Heart left ventricle (tissue), 16 donors: Measurements from ENCODE around the gene IFIH1. TPM values are rescaled to one million over a fixed set of nuclear protein-coding genes. Genes with fewer than 3 reads are reported as not detected.

Experiments used
- ATAC-seq, 4 donors: fragments of 200-7000 bp; cut with Tn5 transposase; one replicate each; pipeline ENCODE4 v1.9.1; 2020 to 2022; ENCODE audit warnings: moderate library complexity in 4 of 4, mild to moderate bottlenecking in 3 of 4, moderate number of reproducible peaks in 1 of 4
- DNase-seq, 5 donors: peaks; one replicate each; pipeline ENCODE4 v3.0.0-alpha.2; 2020
- H3K27ac ChIP-seq, 12 donors: fragments of 200-600 bp; sonication (generic) in 4 of 12; one replicate each; pipeline versions ENCODE4 v1.5.0 to v1.8.0; 2016 to 2022; ENCODE audit warnings: mild to moderate bottlenecking in 2 of 12
- H3K27me3 ChIP-seq, 9 donors: fragments of 200-600 bp; sonication (generic) in 2 of 9; one replicate each; pipeline versions ENCODE4 v1.5.1 to v1.8.0; 2016 to 2022; ENCODE audit warnings: mild to moderate bottlenecking in 3 of 9
- H3K36me3 ChIP-seq, 9 donors: fragments of 200-600 bp; sonication (generic) in 2 of 9; one replicate each; pipeline versions ENCODE4 v1.5.0 to v1.8.0; 2018 to 2022; ENCODE audit warnings: mild to moderate bottlenecking in 2 of 9
- H3K4me1 ChIP-seq, 12 donors: fragments of 200-600 bp; sonication (generic) in 4 of 12; one replicate each; pipeline versions ENCODE4 v1.5.0 to v1.8.0; 2016 to 2022; ENCODE audit warnings: mild to moderate bottlenecking in 3 of 12
- H3K4me3 ChIP-seq, 12 donors: fragments of 200-600 bp; sonication (generic) in 4 of 12; one replicate each; pipeline versions ENCODE4 v1.5.0 to v1.8.0; 2017 to 2022; ENCODE audit warnings: mild to moderate bottlenecking in 9 of 12, moderate library complexity in 4 of 12
- H3K9me3 ChIP-seq, 12 donors: fragments of 200-600 bp; sonication (generic) in 4 of 12; one replicate each; pipeline versions ENCODE4 v1.5.0 to v1.8.0; 2016 to 2022; ENCODE audit warnings: mild to moderate bottlenecking in 1 of 12
- POLR2A ChIP-seq, 2 donors: fragments of 450-650 bp; IDR thresholded peaks; one replicate each; pipeline ENCODE4 v1.6.1; 2017; ENCODE audit warnings: antibody characterized with exemption in 2 of 2, mild to moderate bottlenecking in 2 of 2, moderate library complexity in 2 of 2
- WGBS, 4 donors: extraction: QIAGEN DNeasy Blood & Tissue Kit in 2 of 4; methylation state at CpG; one replicate each; pipeline versions ENCODE4 v1.1.5 to v1.1.7; 2013 to 2018; 5-methylcytosine and 5-hydroxymethylcytosine counted together
- intact Hi-C, 10 donors: fragments of 100-400 bp; cut with DNase I; formaldehyde crosslinking; loops; one replicate each; pipeline versions ENCODE4 v1.11.1 to v1.14.2; 2022
- polyA plus RNA-seq, 2 donors: library from polyadenylated mRNA; stranded (reverse); fragments of 200-250 nt; gene quantifications; one replicate each; pipeline ENCODE4 v1.2.3, GENCODE V29; 2013
- total RNA-seq, 9 donors: library from RNA; depleted of rRNA in 2 of 9; stranded (reverse); fragments of >200 nt in 2 of 9; fragmentation: NEBNext Ultra II Directional in 3 of 9; extraction: Animal tissue kit (Norgen Biotek cat#: 25700) in 3 of 9; gene quantifications; one replicate each; pipeline versions ENCODE4 v1.1.0 to v1.2.4, GENCODE V29; 2016 to 2023
- TF ChIP-seq, protein P1 (sequence below), 12 donors: fragments of 200-600 bp; sonication (generic) in 4 of 12; IDR thresholded peaks; one replicate each; pipeline versions ENCODE4 v1.5.0 to v1.8.0; 2018 to 2022; ENCODE audit warnings: antibody characterized with exemption in 12 of 12, mild to moderate bottlenecking in 5 of 12
- donor health status: ischemic (EF 13 %, LVEDD 7.1; RV severe dilation, severe dysfunction).
- donor health status: healthy with polysubstance abuse.
- donor health status: DM: no; HTN: yes; CAD: no.
- donor health status: DM: no; HTN: no; CAD: no.
- donor health status: ischemic (EF 25% LVEDD 6.9; RV normal size, moderate dysfunction).
- donor health status: ischemic (EF 25% LVEDD 5.7; RV mildly dilated, moderate dysfunction).
- donor health status: healthy.
- donor health status: DM: yes; HTN: yes; CAD: no.
- donor health status: ischemic (EF 35%, LVEDD 5.7; RV mildly dilated, moderate dysfunction).
- donor health status: nonischemic (EF 11% LVEDD 7.7; RV severe dilation, severe dysfunction).
- donor health status: DM: yes; HTN: yes; CAD: no.
- donor health status: PGD.
- donor health status: ischemic (EF 29% LVEDD 5.4; RV normal size, mild dysfunction).
- donor health status: nonischemic (EF 23%, LVEDD 6.1; RV moderate dilation, normal function).

IFIH1 gene
- total and polyA plus RNA-seq, 11 donors: 3.4 to 24.2 (median 5.5) TPM

DNA sequence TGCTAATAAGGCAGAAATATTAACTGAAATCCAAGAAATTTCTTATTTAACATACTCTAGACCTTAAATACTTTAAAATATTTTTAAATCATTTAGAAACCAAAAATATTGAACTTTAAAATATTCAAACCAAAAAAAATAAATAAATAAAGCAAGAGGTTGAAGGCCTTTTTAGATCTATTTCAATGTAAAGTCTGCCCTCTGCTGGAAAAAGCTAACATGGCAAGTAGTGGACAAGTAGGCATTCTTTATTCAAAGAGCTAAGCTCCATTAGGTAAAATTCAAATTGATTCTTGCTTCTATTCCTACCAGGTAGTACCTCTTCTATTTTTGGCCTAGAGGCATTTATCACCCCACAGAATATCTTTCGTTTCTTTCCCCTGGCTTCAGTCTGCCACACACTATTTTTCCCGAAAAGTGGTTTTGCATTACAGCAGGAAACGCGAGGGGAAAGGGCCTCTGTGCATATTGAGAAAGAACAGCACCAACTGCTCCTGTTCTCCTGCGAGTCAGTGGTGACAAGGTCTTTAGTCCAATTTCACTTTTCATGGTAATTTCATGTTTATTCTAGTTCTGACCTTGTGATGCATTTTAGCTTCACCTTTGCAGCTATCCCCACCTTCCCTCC lies 20.4 kb downstream of the IFIH1 start:
- Histone ChIP-seq H3K36me3 (peaks cover 0 to 33% (median 0%) of the 10 kb centered on the region in 9 donors), H3K9me3 (no peaks in the 10 kb centered on the region), H3K27ac (no peak overlapping the region), H3K4me3 (no peak overlapping the region), H3K27me3 (no peaks in the 10 kb centered on the region), H3K4me1 (peaks cover 0 to 11% (median 0%) of the 10 kb centered on the region in 12 donors)
- intact Hi-C loops: loop anchor here (1.0 to 10.0 kb wide), 10 partner anchors 76 to 716 kb away; partner anchors contain the start of gene GCG (in 1 of the 10)
- DNase-seq (peak in 2 of 5 donors; percentile 57 to 66), ATAC-seq (peak in 1 of 4 donors; percentile 63)
- TF ChIP-seq, protein P1, sequence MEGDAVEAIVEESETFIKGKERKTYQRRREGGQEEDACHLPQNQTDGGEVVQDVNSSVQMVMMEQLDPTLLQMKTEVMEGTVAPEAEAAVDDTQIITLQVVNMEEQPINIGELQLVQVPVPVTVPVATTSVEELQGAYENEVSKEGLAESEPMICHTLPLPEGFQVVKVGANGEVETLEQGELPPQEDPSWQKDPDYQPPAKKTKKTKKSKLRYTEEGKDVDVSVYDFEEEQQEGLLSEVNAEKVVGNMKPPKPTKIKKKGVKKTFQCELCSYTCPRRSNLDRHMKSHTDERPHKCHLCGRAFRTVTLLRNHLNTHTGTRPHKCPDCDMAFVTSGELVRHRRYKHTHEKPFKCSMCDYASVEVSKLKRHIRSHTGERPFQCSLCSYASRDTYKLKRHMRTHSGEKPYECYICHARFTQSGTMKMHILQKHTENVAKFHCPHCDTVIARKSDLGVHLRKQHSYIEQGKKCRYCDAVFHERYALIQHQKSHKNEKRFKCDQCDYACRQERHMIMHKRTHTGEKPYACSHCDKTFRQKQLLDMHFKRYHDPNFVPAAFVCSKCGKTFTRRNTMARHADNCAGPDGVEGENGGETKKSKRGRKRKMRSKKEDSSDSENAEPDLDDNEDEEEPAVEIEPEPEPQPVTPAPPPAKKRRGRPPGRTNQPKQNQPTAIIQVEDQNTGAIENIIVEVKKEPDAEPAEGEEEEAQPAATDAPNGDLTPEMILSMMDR (IDR thresholded peaks at IDR 0.05): peak; percentile 78 to 95 (median 85)
- no peak for TF ChIP-seq POLR2A (IDR thresholded peaks at IDR 0.05)
- 61 to 65% (median 63%) methylated on average over 5 of the region's 5 CpGs for WGBS, 4 donors

DNA sequence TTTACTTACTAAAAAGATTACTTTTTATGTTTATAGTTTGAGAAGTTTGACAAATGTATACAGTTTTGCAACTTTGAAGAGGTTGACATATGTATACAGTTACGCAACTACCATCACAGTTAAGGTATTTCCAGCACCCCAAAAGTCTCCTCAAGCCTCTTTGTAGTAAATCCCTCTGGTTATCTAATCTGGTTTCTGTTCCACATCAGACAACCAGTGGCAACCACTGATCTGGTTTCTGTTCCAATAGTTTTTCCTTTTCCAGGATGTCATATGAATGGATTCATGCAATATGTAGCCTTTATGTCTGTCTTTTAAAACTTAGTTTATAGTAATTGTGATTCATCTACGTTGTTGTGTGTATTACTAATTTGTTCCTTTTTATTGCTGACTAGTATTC lies 23.5 kb downstream of the IFIH1 start:
- no peak for ATAC-seq
- Histone ChIP-seq H3K27me3 (no peaks in the 10 kb centered on the region), H3K36me3 (peaks cover 0 to 41% (median 0%) of the 10 kb centered on the region in 9 donors), H3K27ac (no peak overlapping the region), H3K4me1 (peaks cover 0 to 4% (median 0%) of the 10 kb centered on the region in 12 donors), H3K9me3 (no peaks in the 10 kb centered on the region), H3K4me3 (no peak overlapping the region)
- no peak for DNase-seq
- intact Hi-C loops: loop anchor here in 9 of 10 donors (5.0 to 10.0 kb wide), 6 partner anchors 73 to 713 kb away; no protein-coding TSS in a partner anchor
- 89 to 94% (median 91%) methylated on average over 2 of the region's 2 CpGs for WGBS, 4 donors
- TF ChIP-seq, protein P1 (IDR thresholded peaks at IDR 0.05): no peak
- no peak for TF ChIP-seq POLR2A (IDR thresholded peaks at IDR 0.05)

DNA sequence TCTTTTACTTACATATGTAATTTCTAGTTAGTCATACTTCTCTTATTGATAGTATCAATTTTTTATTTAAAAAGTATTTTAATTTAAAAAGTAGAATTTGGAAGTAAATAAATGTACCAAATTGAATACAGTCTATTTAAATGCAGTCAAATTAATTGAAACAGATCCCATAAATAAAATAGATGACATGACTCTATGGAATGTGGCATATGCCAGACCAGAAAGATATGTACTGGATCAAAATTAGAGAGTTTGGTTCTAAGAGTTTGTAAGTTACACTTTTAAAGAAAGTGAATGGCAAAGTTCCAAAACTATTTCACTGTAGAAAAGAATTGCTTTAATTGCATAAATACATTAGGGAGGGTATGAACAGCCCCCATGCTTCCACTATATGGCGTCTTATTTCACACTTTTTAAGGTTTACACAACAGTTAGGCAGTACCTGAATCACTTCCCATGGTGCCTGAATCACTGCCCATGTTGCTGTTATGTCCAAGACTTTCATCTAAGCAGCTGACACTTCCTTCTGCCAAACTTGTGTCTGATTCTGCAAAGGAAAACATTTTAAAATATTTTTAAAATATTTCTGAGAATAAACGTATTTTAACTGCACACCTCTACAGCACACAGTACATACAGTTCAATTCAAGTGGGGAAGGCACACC lies 25.2 kb downstream of the IFIH1 start:
- Histone ChIP-seq H3K4me3 (no peak overlapping the region), H3K9me3 (no peaks in the 10 kb centered on the region), H3K4me1 (peaks cover 0 to 4% (median 0%) of the 10 kb centered on the region in 12 donors), H3K27ac (no peak overlapping the region), H3K27me3 (no peaks in the 10 kb centered on the region), H3K36me3 (peaks cover 0 to 40% (median 0%) of the 10 kb centered on the region in 9 donors)
- DNase-seq (no peak), ATAC-seq (no peak)
- TF ChIP-seq POLR2A (IDR thresholded peaks at IDR 0.05): no peak
- TF ChIP-seq, protein P1 (IDR thresholded peaks at IDR 0.05): no peak
- intact Hi-C loops: loop anchor here in 6 of 10 donors (10.0 kb wide), 2 partner anchors 288 to 708 kb away; no protein-coding TSS in a partner anchor
- 67 to 84% (median 74%) methylated on average over 2 of the region's 2 CpGs for WGBS, 4 donors

DNA sequence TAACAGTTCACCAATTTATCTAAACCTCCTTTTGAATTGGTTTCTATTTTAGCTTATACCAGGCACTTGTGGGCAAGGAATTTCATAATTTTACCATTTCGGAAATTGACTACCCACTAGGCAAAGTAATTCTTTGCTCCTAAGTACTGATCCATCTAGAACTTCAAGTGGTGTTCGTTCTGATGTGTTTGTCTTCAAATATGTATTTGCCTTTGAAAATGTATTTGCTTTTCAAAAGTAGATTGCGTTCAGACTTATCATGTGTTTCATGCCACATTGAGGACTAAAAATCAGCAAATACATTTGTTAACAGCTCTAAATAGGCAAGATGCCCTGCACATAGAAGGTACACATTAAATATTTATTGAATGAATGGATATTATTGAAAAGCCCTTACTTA lies 26.7 kb downstream of the IFIH1 start:
- peaks cover 0 to 55% (median 14%) of the 10 kb centered on the region in 9 donors for H3K36me3 ChIP-seq
- H3K27ac ChIP-seq: no peak overlapping the region
- WGBS, 4 donors: 94 to 96% (median 96%) methylated on average over 3 of the region's 3 CpGs
- ATAC-seq: no peak
- H3K27me3 ChIP-seq: no peaks in the 10 kb centered on the region
- no peaks in the 10 kb centered on the region for H3K9me3 ChIP-seq
- TF ChIP-seq, protein P1 (IDR thresholded peaks at IDR 0.05): no peak
- TF ChIP-seq POLR2A (IDR thresholded peaks at IDR 0.05): no peak
- no peaks in the 10 kb centered on the region for H3K4me1 ChIP-seq
- no peak overlapping the region for H3K4me3 ChIP-seq
- no peak for DNase-seq
- intact Hi-C loops: loop anchor here in 6 of 10 donors (10.0 kb wide), 2 partner anchors 287 to 707 kb away; no protein-coding TSS in a partner anchor
